ENCODE results near the gene ENOX1.
"Not testable (repeated sequence)": the region's sequence is repeated elsewhere in the genome, so short reads cannot be mapped to it uniquely, and the experiment has no call there.

Gene ENOX1

DNA sequence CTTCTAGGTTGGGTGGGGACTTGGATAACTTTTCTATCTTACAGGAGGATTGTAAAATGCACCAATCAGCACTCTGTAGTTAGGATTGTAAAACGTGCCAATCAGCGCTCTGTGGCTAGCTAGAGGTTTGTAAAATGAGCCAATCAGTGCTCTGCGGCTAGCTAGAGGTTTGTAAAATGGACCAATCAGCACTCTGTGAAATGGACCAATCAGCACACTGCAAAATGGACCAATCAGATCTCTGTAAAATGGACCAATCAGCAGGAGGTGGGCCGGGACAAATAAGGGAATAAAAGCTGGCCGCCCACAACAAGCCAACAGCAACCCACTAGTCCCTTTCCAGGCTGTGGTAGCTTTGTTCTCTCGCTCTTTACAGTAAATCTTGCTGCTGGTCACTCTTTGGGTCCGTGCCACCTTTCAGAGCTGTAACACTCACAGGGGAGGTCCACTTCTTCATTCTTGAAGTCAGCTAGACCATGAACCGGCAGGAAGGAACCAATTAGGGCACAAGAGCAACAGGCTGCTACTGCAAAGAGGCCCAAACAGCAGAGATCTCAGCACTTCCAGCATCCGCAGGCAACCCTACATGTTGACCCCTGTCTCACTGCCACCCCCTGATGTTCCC is 606.6 kb downstream of the ENOX1 start:
- DNase-seq: no peak

DNA sequence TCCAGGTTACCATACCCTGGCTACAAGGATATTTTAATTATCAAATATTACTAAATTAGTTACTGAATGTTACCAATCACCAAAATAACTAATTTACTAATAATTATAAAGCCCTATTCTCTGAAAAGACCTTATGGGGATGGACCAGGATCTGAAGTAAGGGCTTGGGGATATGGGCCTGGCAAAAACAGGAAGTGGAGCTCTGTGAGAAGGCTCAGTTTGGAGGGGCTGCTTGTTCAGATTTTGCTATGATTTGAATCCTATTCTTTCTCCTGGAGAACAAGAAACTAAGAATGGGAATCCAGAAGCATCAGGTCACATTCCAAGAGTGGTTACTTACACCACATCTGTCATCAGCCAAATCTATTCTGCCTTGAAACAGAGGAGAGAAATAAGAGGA is 615.3 kb downstream of the ENOX1 start:
- no peak for DNase-seq

GRCh38 chr13:43170506-43170905 is 616.3 kb downstream of the ENOX1 start:
- DNase-seq: no peak

DNA sequence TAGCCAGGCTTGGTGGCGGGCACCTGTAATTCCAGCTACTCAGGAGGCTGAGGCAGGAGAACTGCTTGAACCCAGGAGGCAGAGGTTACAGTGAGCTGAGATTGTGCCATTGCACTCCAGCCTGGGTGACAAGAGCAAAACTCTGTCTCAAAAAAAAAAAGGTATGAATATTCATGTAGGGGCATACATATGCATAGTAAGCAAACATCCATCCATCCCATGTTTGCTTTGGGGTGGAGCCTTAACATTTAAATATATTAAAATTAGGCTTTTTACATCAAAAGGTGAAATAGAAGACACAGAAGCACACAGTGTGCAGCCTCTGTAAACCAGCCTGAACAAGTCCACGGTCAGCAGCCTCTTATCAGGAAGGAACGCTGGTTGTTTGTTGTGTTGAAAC is 618.3 kb downstream of the ENOX1 start:
- DNase-seq: not testable (repeated sequence)

- DNase-seq: no peak
Observed at GRCh38 chr13:43167731-43168130, 619.0 kb downstream of the ENOX1 start.

DNA sequence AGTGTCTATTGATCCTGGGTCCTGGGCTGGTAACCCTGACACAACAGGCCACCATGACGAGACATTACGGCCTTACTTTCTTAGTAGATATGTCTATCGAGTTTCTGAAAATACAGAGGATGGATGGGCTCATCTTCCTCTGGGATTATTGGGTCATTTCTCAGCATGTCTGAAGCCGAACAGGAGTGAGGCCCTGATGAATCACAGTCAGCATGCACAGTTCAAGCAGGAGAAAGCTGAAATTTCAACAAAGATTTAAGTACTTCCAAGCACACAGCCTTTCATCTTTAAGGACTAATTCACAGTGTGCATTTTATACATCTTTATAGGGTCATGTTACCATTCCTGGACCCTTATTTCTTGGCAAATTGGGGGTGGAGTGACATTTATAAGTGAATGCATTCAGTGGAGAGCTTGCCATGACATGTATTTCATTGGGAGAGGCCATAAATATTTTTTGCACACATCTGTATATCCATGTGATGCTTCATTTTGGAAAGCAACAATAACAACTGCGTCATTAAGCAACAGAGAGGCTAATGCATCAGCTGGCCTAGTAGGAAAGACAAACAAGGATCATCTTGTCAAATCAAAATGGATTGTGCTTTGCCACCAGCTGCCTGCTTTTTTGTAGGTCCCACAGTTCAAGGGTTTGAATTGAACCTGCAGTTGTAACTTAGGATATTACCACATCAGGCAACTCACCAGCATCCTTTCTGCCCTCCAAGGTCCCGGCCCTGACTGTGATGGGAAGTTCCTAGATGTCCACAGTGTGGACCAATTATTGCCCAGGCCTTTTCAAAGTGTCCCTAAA is 619.9 kb downstream of the ENOX1 start:
- no peak for DNase-seq

Data from retina (tissue), 1 donor.